ENCODE measurements around the gene TEX52.

TEX52 gene

GRCh38 chr12:2829275-2829674 is 27.6 kb downstream of the TEX52 start:
- DNase-seq (ENCODE audit: low read depth), result no peak

DNA sequence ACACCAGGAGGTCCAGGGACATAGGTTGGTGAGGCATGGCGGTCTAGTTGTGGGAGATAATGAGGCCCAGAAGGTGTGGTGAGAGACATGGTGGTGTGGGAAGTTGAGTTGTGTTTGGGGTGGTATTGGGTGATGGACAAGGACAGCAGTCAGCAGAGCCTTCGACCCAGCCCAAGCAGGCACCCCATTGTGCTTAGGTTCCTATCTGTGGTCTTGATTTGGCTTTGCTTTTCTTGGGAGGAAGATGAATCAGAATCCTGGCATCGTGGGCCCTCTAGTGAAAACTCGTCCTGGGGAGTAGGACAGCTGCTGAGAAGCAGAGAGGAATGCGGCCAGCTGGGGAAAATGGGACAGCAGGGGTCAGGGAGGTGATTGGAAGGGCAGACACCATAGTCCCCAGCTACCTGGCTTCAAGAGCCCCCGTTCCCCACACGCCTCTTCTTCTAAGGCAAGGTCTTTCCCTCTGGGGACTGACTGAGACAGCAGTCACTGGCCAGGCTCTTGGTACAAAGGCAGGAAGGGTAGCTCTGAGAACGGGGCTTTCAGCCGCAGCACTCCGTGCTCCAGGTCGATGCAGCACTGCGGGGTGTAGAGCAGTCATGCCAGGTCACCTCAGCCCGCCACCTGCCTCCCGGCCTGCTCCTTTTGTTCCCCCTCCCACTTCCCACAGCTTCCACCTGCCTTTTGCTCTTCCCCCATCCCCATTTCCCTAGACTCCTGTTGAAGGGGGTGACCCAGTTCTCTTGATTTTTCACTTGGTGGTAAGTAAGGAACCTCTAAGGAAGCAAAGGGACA is 29.9 kb downstream of the TEX52 start:
- DNase-seq (ENCODE audit: low read depth), result no peak

DNA sequence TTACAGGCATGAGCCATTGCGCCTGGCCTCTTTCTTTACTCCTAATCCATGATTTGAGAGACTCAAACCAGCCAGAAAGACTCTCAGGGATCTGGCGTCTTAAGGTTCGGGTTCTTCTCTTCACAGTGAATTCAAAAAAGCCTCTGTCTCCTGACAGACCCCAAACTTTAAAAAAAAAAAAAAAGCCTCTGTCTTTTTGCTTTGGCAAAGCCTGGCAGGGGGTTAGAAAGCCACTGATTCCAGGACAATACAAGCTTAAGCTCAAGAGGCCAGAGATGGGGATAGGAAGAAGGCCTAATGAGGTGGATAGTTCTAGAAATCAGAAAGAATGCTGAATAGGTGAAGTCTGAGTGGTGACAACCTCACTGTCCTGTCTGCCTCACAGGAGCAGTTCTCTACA is 30.8 kb downstream of the TEX52 start:
- no peak for DNase-seq (ENCODE audit: low read depth)

GRCh38 chr12:2825132-2825531 is 31.7 kb downstream of the TEX52 start:
- no peak for DNase-seq (ENCODE audit: low read depth)

GRCh38 chr12:2824541-2824940 is 32.3 kb downstream of the TEX52 start:
- DNase-seq (ENCODE audit: low read depth), result no peak

DNA sequence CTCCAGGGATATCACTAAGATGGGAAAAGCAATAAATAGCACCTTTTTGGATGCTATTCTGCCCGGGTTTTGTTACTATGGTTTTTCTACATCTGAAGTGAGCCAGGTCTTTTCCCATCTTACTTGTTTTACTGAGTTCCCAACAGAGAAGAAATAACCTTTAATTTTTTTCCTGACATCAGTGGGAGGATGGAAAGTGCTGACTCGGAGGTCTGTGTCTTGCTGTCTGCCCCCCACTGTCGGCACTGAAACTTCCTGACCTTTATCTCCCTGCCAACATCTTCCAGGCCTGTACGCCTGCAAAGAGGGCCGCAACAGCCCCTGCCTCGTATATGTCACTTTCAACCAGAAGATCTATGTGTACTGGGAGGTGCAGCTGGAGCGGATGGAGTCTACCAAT is 33.4 kb downstream of the TEX52 start:
- no peak for DNase-seq (ENCODE audit: low read depth)

DNA sequence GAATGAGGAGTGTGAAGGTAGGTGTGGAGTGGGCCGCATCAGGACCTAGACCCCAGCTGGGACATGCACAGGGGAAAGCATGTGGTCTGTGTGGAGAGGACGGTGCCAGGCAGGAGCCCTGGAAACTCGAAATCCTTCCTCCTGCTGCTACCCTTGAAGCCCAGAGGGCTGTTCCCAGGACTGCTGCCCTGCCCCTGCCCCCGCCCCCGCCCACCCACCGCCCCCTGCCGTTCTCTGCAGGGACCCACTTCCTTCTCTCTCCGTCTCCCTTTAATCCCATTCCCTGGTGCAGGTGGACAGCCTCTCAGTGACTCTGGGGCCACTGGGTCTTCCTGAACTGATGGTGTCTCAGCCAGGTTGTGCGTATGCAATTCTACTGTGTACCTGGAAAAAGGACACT is 36.4 kb downstream of the TEX52 start:
- no peak for DNase-seq (ENCODE audit: low read depth)

GRCh38 chr12:2819810-2820209 is 37.0 kb downstream of the TEX52 start:
- DNase-seq (ENCODE audit: low read depth), result no peak

GRCh38 chr12:2813214-2814185 is 43.3 kb downstream of the TEX52 start:
- peak; percentile 71 for DNase-seq (ENCODE audit: low read depth)

- peak; percentile 98 for DNase-seq (ENCODE audit: low read depth)
Measured at GRCh38 chr12:2812290-2813213, 44.3 kb downstream of the TEX52 start, which contains the start of gene ITFG2. TSS of gene ITFG2 (plus strand) at chr12:2812668. CDS start at chr12:2812761, 93 bp downstream.

- DNase-seq (ENCODE audit: low read depth), result no peak
Measured at GRCh38 chr12:2811801-2812200, 45.0 kb downstream of the TEX52 start.

GRCh38 chr12:2806700-2807099 is 50.1 kb downstream of the TEX52 start:
- peak; percentile 40 for DNase-seq (ENCODE audit: low read depth)

GRCh38 chr12:2805143-2805520 is 51.7 kb downstream of the TEX52 start:
- peak; percentile 83 for DNase-seq (ENCODE audit: low read depth)

DNA sequence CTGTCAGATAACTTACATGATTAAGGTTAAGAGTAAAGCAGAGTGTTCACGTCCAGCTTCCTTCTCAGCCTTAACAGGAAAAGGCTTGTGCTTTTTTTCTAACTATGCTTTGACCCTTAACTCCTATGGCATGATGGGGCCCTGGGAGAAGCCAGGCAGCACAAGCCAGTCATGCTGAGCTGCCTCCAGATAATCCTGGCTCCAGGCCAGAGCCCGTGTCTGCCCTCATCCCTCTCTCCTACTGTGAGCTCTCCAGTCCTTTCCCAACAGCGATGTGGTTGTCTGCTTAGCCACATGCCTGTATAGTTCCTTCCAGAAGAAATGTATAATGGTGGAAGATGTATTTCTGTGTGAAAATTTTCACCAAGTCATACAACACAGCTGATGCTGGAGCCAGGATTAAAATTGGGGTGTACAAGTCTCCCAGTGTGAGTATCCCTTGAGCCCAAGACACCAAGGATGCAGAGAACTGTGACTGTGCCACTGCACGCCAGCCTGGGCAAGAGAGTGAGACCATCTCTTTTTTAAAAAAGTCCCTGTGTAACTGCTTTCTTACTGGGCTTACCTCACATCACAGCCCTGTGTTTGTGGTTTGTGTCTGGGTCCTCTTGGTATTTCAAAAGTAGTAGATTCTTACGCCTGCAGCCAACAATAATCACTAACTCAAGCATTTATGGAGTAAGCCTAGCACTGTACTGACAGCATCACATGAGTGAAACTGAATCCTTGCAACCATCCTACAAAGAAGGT is 52.3 kb downstream of the TEX52 start:
- DNase-seq (ENCODE audit: low read depth), result peak; percentile 93

GRCh38 chr12:2803635-2804392 is 53.0 kb downstream of the TEX52 start:
- DNase-seq (ENCODE audit: low read depth), result no peak

GRCh38 chr12:2801044-2801783 is 55.6 kb downstream of the TEX52 start:
- DNase-seq (ENCODE audit: low read depth), result no peak

DNA sequence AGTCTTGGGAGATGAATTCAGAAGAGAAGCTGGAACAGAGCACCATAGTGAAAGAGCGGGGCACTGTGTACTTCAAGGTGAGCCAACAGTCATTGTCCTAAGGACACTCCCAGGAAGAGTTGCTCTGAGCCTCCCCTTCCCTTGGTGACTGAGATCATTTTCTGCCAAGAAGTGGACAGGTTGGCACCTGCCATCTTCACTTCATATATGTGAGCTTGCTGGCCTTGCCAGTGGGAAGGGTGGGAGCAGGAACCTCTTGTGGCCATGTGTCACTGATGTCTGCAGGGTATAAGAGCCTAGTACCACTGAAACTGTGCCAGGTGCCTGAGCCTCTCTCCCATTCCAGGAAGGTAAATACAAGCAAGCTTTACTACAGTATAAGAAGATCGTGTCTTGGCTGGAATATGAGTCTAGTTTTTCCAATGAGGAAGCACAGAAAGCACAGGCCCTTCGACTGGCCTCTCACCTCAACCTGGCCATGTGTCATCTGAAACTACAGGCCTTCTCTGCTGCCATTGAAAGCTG is 56.7 kb downstream of the TEX52 start:
- no peak for DNase-seq (ENCODE audit: low read depth)

Data from amniotic epithelial cell (primary cell).